ENCODE measurements around the gene ANO1. TPM values are rescaled to one million over a fixed set of nuclear protein-coding genes. Genes with fewer than 3 reads are reported as not detected.

Gene ANO1
- total and polyA plus RNA-seq, 2 of the 8 experiments (the other 6 are each of a cell fraction or from before 2014, with no cell fraction given) = 4.7 to 5.0 TPM

- H3K4me2 ChIP-seq (ENCODE audit: insufficient read depth in 1 of 2, low read depth in 2 of 2, low read length in 2 of 2) = no peak overlapping the region
- H3K9me3 ChIP-seq (ENCODE audit: insufficient read depth in 2 of 2, low read depth in 1 of 2, low read length in 1 of 2) = no peaks in the 10 kb centered on the region
- POLR2A ChIA-PET (ENCODE audit: partially characterized antibody) = interaction anchor here (1.2 kb wide), 1 partner anchor 265 kb away, joined by 3 read pairs; no protein-coding TSS in a partner anchor
- no peak overlapping the region for H2AK5ac ChIP-seq (ENCODE audit: low read depth, low read length)
- H4K5ac ChIP-seq (ENCODE audit: insufficient read length, low read depth, low read length) = no peak overlapping the region
- H2BK120ac ChIP-seq (replicated peaks; ENCODE audit: low read depth, low read length) = no peak overlapping the region
- no peak overlapping the region for H3K56ac ChIP-seq (replicated peaks; ENCODE audit: insufficient read length, low read depth, low read length)
- no peak overlapping the region for H3K4ac ChIP-seq (replicated peaks; ENCODE audit: insufficient read length, low read depth, low read length)
- no peak overlapping the region for H2BK20ac ChIP-seq (ENCODE audit: low read length)
- no peak overlapping the region for H2BK15ac ChIP-seq (ENCODE audit: low read length)
- H3K36me3 ChIP-seq (ENCODE audit: control insufficient read depth in 2 of 4, insufficient read depth in 4 of 4, low read length in 3 of 4) = no peaks in the 10 kb centered on the region
- H2BK12ac ChIP-seq (ENCODE audit: low read depth, low read length) = no peak overlapping the region
- no peaks in the 10 kb centered on the region for H3K27me3 ChIP-seq (replicated peaks in 1 of 4; ENCODE audit: control insufficient read depth in 3 of 4, extremely low read depth in 1 of 4, insufficient read depth in 3 of 4, low read length in 3 of 4)
- H3K79me1 ChIP-seq (ENCODE audit: low read depth, low read length) = no peaks in the 10 kb centered on the region
- H3K18ac ChIP-seq (ENCODE audit: extremely low read depth, low read length) = no peak overlapping the region
- H3K23ac ChIP-seq (ENCODE audit: insufficient read length) = no peak overlapping the region
- no peak overlapping the region; the same call in 1 of the 2 replicates for H4K8ac ChIP-seq (ENCODE audit: extremely low read depth, insufficient read depth, low read length)
- H2AFZ ChIP-seq (ENCODE audit: low read length) = no peak overlapping the region
- H4K91ac ChIP-seq (replicated peaks; ENCODE audit: insufficient read length, low read length) = no peak overlapping the region
- no peaks in the 10 kb centered on the region for H4K20me1 ChIP-seq (replicated peaks in 1 of 2; ENCODE audit: control insufficient read depth in 1 of 2, insufficient read depth in 2 of 2, low read length in 2 of 2)
- CTCF ChIA-PET (ENCODE audit: partially characterized antibody) = interaction anchor here (0.6 to 6.8 kb wide), 18 partner anchors 8 to 413 kb away, joined by 3 to 51 read pairs (median 4); no protein-coding TSS in a partner anchor
- no peaks in the 10 kb centered on the region for H3K23me2 ChIP-seq (ENCODE audit: low read depth, low read length)
- H3K4me3 ChIP-seq (ENCODE audit: extremely low read depth in 1 of 4, insufficient read depth in 2 of 4, low read depth in 3 of 4, low read length in 4 of 4) = no peak overlapping the region
- FAIRE-seq (no peak), DNase-seq (ENCODE audit: low read depth in 1 of 2, low spot score in 2 of 2) (no peak)
- no peak overlapping the region for H2BK5ac ChIP-seq (ENCODE audit: low read depth, low read length)
- no peak overlapping the region for H3K9ac ChIP-seq (replicated peaks in 1 of 4; ENCODE audit: extremely low read depth in 1 of 4, low read depth in 3 of 4, low read length in 3 of 4)
- no peak overlapping the region for H3K27ac ChIP-seq (ENCODE audit: low read depth, low read length)
- no peaks in the 10 kb centered on the region for H3K4me1 ChIP-seq (replicated peaks in 1 of 4; ENCODE audit: control insufficient read depth in 3 of 4, insufficient read depth in 4 of 4, low read length in 3 of 4)
- WGBS, 2 experiments (ENCODE audit: extremely low coverage in 1 of 2, insufficient coverage in 1 of 2, insufficient read length in 1 of 2, insufficient replicate concordance in 2 of 2, low coverage in 1 of 2, low lambda C conversion rate in 2 of 2, missing lambda C conversion rate in 1 of 2) = 84% methylated on average over 11 of the region's 11 CpGs; no CpG with 5 or more reads in 1 of the 2 experiments
- H3K14ac ChIP-seq (ENCODE audit: insufficient read length) = no peak overlapping the region
- H3K79me2 ChIP-seq (ENCODE audit: control insufficient read depth in 1 of 2, insufficient read depth in 2 of 2, low read length in 2 of 2) = no peaks in the 10 kb centered on the region
- no peak for TF ChIP-seq ASH2L (IDR thresholded peaks at IDR 0.05; ENCODE audit: low read length)
- no peak for TF ChIP-seq RNF2 (IDR thresholded peaks at IDR 0.05; ENCODE audit: borderline replicate concordance, low read depth, low read length, missing control alignments, poor library complexity, severe bottlenecking)
- TF ChIP-seq ATF3 (IDR thresholded peaks at IDR 0.05; ENCODE audit: insufficient read depth, low read depth, low read length) = no peak
- no peak for TF ChIP-seq CTCF (IDR thresholded peaks at IDR 0.05; ENCODE audit: control extremely low read depth in 1 of 3, insufficient read depth in 1 of 3, low read depth in 1 of 3, low read length in 3 of 3)
Measured at GRCh38 chr11:70183483-70184176, 105.5 kb downstream of the ANO1 start.
